Measurements from ENCODE around the gene ATG16L1. TPM values are rescaled to one million over a fixed set of nuclear protein-coding genes. Genes with fewer than 3 reads are reported as not detected.

The ATG16L1 gene
- total and polyA plus RNA-seq, 2 of the 4 experiments (the other 2 are of a cell fraction): 20.0 to 26.2 TPM

DNA sequence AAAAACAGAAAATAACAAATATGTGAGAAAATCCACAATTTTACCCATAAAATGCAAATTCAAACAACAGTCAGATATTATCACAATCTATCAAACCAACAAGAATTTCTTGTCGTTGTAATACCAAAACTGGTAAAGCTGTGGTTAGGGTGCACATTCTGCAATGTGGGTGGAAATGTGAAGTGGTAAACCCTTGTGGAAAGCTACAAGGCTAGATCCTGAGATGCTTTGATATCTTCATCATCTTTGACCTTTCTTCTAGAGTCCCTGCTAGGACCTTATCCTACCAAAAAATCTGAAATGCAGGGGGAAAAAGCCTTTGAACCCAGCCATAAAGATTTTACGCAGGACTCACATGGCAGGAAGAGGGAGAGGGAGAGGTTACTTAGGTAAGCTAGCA lies 17.2 kb upstream of the ATG16L1 start:
- no peaks in the 10 kb centered on the region for H3K4me1 ChIP-seq (ENCODE audit: control insufficient read depth, insufficient read depth, low read length)
- no peak overlapping the region for H3K4me3 ChIP-seq (ENCODE audit: insufficient read depth, low read depth, low read length)
- H4K5ac ChIP-seq (ENCODE audit: low read depth, low read length): no peak overlapping the region
- no peak overlapping the region for H3K56ac ChIP-seq (ENCODE audit: extremely low read depth, insufficient read depth, low read length)
- BruUV-seq (replicated peaks): no TSS peak
- no peak overlapping the region for H2BK5ac ChIP-seq (ENCODE audit: low read depth, low read length, poor library complexity, severe bottlenecking)
- no CpG with 5 or more reads among the region's 2 CpGs for WGBS, 2 experiments (ENCODE audit: extremely low coverage in 2 of 2, insufficient read length in 1 of 2)
- no peak overlapping the region for H2BK15ac ChIP-seq (ENCODE audit: low read depth, low read length)
- no peaks in the 10 kb centered on the region for H4K20me1 ChIP-seq (ENCODE audit: insufficient read depth, low read length)
- H4K8ac ChIP-seq (ENCODE audit: low read depth in 2 of 2, low read length in 2 of 2): no peak overlapping the region
- H2BK120ac ChIP-seq (ENCODE audit: low read depth, low read length): no peak overlapping the region
- H3K36me3 ChIP-seq (ENCODE audit: control insufficient read depth, insufficient read depth, low read length): no peaks in the 10 kb centered on the region
- H2AFZ ChIP-seq (replicated peaks; ENCODE audit: low read length, poor library complexity): no peak overlapping the region
- POLR2A ChIA-PET (ENCODE audit: unreplicated experiment): no interaction called here
- no peak overlapping the region for H3K18ac ChIP-seq (ENCODE audit: low read depth, low read length)
- H3K79me1 ChIP-seq (ENCODE audit: low read depth in 1 of 2, low read length in 2 of 2): no peaks in the 10 kb centered on the region
- H2BK20ac ChIP-seq (ENCODE audit: low read depth, low read length): no peak overlapping the region
- no peak overlapping the region for H2AK9ac ChIP-seq (replicated peaks; ENCODE audit: low read depth, low read length, poor library complexity)
- H4K91ac ChIP-seq (ENCODE audit: insufficient read depth, low read depth, low read length): no peak overlapping the region
- H3K9ac ChIP-seq (ENCODE audit: low read depth, low read length): no peak overlapping the region
- no peak overlapping the region for H3K27ac ChIP-seq (ENCODE audit: insufficient read depth, low read length)
- in situ Hi-C loops (cut with MboI; ENCODE audit: low sequenced_read_pairs) (no loop called here), intact Hi-C loops (cut with micrococcal nuclease) (no loop called here), dilution Hi-C loops (cut with HindIII; ENCODE audit: low sequenced_read_pairs, unreplicated experiment) (no loop called here)
- no peak overlapping the region for H3K4me2 ChIP-seq (ENCODE audit: low read depth, low read length)
- no peaks in the 10 kb centered on the region for H3K9me1 ChIP-seq (ENCODE audit: insufficient read depth, low read length)
- no peak overlapping the region for H2AK5ac ChIP-seq (ENCODE audit: low read depth, low read length)
- ATAC-seq (ENCODE audit: low read depth) (no peak), DNase-seq (no peak)
- H3K4ac ChIP-seq (ENCODE audit: low read depth, low read length): no peak overlapping the region
- no peak overlapping the region for H3K14ac ChIP-seq (replicated peaks; ENCODE audit: low read depth, low read length)
- CTCF ChIA-PET: interaction anchor here (1.1 kb wide), 1 partner anchor 17 kb away, joined by 3 read pairs; no protein-coding TSS in a partner anchor
- TF ChIP-seq MAFK (IDR thresholded peaks at IDR 0.05; ENCODE audit: low read depth, low read length): no peak
- no peak for TF ChIP-seq RCOR1 (IDR thresholded peaks at IDR 0.05; ENCODE audit: insufficient replicate concordance, low read length)
- TF ChIP-seq ELK1 (IDR thresholded peaks at IDR 0.05; ENCODE audit: borderline replicate concordance, low read depth, low read length): no peak
- no peaks in the 10 kb centered on the region for H3K9me3 ChIP-seq (ENCODE audit: control insufficient read depth, insufficient read depth, low read length)
- H3K23ac ChIP-seq (ENCODE audit: low read depth, low read length): no peak overlapping the region
- peaks cover 8% of the 10 kb centered on the region; the same call in 1 of the 2 replicates for H3K27me3 ChIP-seq (ENCODE audit: control insufficient read depth, insufficient read depth, low read length)

Data from IMR-90 (cell line).